Thoracic aorta (tissue), 2 donors: ENCODE data around the gene DNAJB2. TPM values are rescaled to one million over a fixed set of nuclear protein-coding genes. Genes with fewer than 3 reads are reported as not detected.

Experiments
- ATAC-seq: fragments of 150-250 bp; one replicate; pipeline ENCODE4 v1.8.0; 2017; ENCODE audit warnings: low read depth; ENCODE audit not compliant: insufficient number of reproducible peaks, low FRiP score
- DNase-seq: peaks from one replicate; pipeline ENCODE4 v3.0.0-alpha.2; 2020; ENCODE audit warnings: low spot score
- H3K27ac ChIP-seq, 2 donors: fragments of 200-600 bp; sonication (generic); 1 replicate in 1 of 2; 2 replicates in 1 of 2; pipeline ENCODE4 v1.5.1; 2016; ENCODE audit warnings: mild to moderate bottlenecking in 2 of 2, moderate library complexity in 2 of 2
- H3K27me3 ChIP-seq: fragments of 200-600 bp; sonication (generic); replicated peaks from 2 replicates; pipeline ENCODE4 v1.6.0; 2016; ENCODE audit warnings: mild to moderate bottlenecking; ENCODE audit not compliant: insufficient read depth
- H3K36me3 ChIP-seq: fragments of 200-600 bp; sonication (generic); one replicate; pipeline ENCODE4 v1.5.1; 2016
- H3K4me1 ChIP-seq, 2 donors: fragments of 200-600 bp; sonication (generic); 1 replicate in 1 of 2; 2 replicates in 1 of 2; pipeline versions ENCODE4 v1.5.1 to v1.6.0; 2016; ENCODE audit warnings: low read depth in 2 of 2, mild to moderate bottlenecking in 1 of 2; ENCODE audit not compliant: control insufficient read depth in 1 of 2
- H3K4me3 ChIP-seq: fragments of 200-600 bp; sonication (generic); 2 replicates; pipeline ENCODE4 v1.5.1; 2016; ENCODE audit warnings: mild to moderate bottlenecking
- H3K9me3 ChIP-seq: fragments of 200-600 bp; sonication (generic); 2 replicates; pipeline ENCODE4 v1.5.1; 2016
- CTCF ChIP-seq: fragments of 200-600 bp; sonication (generic); IDR thresholded peaks from one replicate; pipeline ENCODE4 v1.5.1; 2019; ENCODE audit warnings: antibody characterized with exemption
- total RNA-seq, 2 donors: library from RNA; depleted of rRNA; stranded (reverse); fragments of >200 nt; gene quantifications; one replicate each; pipeline versions ENCODE4 v1.1.0 to v1.2.3, GENCODE V29; 2016

Gene DNAJB2
- total RNA-seq, 2 donors from 2014 or later: 56.9 to 61.2 TPM

- no peak for TF ChIP-seq CTCF
- ATAC-seq: no peak
- H3K27ac ChIP-seq: peak overlapping the region; percentile 81 to 82
Observed at GRCh38 chr2:219290381-219291171, 11.4 kb downstream of the DNAJB2 start.

GRCh38 chr2:219291394-219291793, 12.2 kb downstream of the DNAJB2 start:
- Histone ChIP-seq H3K27me3 (no peaks in the 10 kb centered on the region), H3K4me3 (no peak overlapping the region), H3K27ac (no peak overlapping the region), H3K36me3 (no peaks in the 10 kb centered on the region), H3K4me1 (peaks cover 8 to 28% of the 10 kb centered on the region in 2 donors), H3K9me3 (no peaks in the 10 kb centered on the region)
- DNase-seq (no peak), ATAC-seq (no peak)
- no peak for TF ChIP-seq CTCF

More at GRCh38 chr2:219290381-219291171, 11.4 kb downstream of the DNAJB2 start:
- Histone ChIP-seq H3K27me3 (no peaks in the 10 kb centered on the region), H3K4me3 (no peak overlapping the region), H3K36me3 (no peaks in the 10 kb centered on the region), H3K9me3 (no peaks in the 10 kb centered on the region), H3K4me1 (peaks cover 8 to 28% of the 10 kb centered on the region in 2 donors)
- no peak for DNase-seq

- H3K27me3 ChIP-seq: no peaks in the 10 kb centered on the region
- peaks cover 8 to 28% of the 10 kb centered on the region in 2 donors for H3K4me1 ChIP-seq
- TF ChIP-seq CTCF: no peak
- no peaks in the 10 kb centered on the region for H3K9me3 ChIP-seq
- H3K27ac ChIP-seq: no peak overlapping the region
- ATAC-seq (no peak), DNase-seq (no peak)
- no peak overlapping the region for H3K4me3 ChIP-seq
- no peaks in the 10 kb centered on the region for H3K36me3 ChIP-seq
Observed at GRCh38 chr2:219291910-219292490, 12.8 kb downstream of the DNAJB2 start.

- no peak for ATAC-seq
- peaks cover 8 to 28% of the 10 kb centered on the region in 2 donors for H3K4me1 ChIP-seq
Observed at GRCh38 chr2:219292616-219293015, 13.4 kb downstream of the DNAJB2 start.

More at GRCh38 chr2:219292616-219293015, 13.4 kb downstream of the DNAJB2 start:
- H3K27me3 ChIP-seq: no peaks in the 10 kb centered on the region
- no peak for TF ChIP-seq CTCF
- DNase-seq: no peak
- no peaks in the 10 kb centered on the region for H3K36me3 ChIP-seq
- no peaks in the 10 kb centered on the region for H3K9me3 ChIP-seq
- H3K4me3 ChIP-seq: no peak overlapping the region
- H3K27ac ChIP-seq: no peak overlapping the region
